22Rv1 (cell line): ENCODE results near the gene TUT1.
"Not testable (repeated sequence)": the region's sequence is repeated elsewhere in the genome, so short reads cannot be mapped to it uniquely, and the experiment has no call there.

Experiments
- CTCF ChIP-seq: fragments of 450-650 bp; IDR thresholded peaks from 2 replicates; pipeline ENCODE4 v1.5.1; 2017; ENCODE audit warnings: mild to moderate bottlenecking
- ZFX ChIP-seq: fragments of 450-650 bp; IDR thresholded peaks from 2 replicates; pipeline ENCODE4 v1.6.1; 2017; ENCODE audit warnings: antibody characterized with exemption, borderline replicate concordance

GRCh38 chr11:62581735-62582134 lies 9.6 kb downstream of the TUT1 start:
- not testable (repeated sequence) for TF ChIP-seq CTCF, ZFX
